Stimulated activated CD8-positive, alpha-beta memory T cell treated with anti-CD3 and anti-CD28 coated beads, Interleukin-15, amount 100 ng/mL, for 4 hours (primary cell): ENCODE measurements around the gene SLIT3.

Source experiments
- DNase-seq, 2 donors: peaks; one replicate each; pipeline ENCODE4 v3.0.0-alpha.2; 2020; ENCODE audit warnings: low read depth in 2 of 2

Gene SLIT3

DNA sequence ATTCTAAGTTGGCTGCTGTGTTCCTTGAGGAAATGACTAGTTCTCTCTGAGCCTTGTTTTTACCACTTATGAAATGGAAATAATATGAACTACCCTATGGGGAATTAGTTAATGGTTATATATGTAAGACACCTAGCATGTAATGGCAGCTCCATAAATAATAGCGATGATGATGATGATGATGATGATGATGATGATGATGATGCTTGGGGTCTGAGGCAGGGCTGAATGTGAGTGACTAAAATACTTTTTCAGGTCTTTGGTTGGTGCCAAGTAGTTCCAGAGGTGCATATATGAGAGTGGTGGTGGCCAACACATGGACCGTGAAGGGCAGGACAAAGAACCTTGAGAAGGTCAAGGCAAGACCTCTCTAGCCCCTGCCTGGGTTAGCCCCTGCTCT lies 598.4 kb downstream of the SLIT3 start:
- no peak for DNase-seq

DNA sequence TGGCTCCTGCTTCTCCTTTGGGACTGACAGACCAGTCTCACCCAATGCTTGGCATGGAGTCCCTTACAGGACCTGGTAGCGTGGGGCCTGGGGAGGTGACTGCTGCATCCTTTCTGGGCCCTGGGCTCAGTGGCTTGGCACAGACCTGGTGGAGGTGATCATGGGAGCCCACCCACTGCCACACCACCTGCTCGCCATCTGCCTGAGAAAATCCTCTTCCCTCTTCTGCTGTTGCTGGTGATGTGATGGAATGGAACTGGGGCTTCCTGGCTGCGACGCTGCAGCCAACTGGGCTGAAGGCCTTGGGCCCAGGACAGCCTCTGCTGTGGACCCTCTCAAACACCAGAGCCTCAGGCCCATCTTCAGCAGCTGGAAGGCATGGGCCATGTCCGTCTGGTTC lies 599.3 kb downstream of the SLIT3 start:
- DNase-seq: no peak

DNA sequence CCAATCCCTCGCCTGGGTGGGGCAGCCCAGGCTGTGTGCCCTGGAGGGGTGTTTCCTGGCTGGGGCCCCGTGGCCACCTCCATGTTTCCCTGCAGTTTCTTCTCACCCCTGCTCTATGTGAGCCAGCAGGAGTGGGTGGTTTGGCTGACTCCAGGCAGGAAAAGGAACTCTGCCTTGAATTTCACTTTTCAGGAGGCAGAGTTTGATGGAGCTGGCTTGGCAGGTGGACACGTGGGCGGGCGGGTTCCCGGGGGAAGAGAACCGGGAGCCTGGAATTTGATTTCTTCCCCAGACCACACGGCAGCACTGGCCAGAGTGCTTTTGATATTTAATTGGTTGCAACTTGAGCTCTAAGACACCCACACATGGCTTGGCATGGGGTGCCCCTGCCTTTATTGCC lies 601.9 kb downstream of the SLIT3 start:
- no peak for DNase-seq

DNA sequence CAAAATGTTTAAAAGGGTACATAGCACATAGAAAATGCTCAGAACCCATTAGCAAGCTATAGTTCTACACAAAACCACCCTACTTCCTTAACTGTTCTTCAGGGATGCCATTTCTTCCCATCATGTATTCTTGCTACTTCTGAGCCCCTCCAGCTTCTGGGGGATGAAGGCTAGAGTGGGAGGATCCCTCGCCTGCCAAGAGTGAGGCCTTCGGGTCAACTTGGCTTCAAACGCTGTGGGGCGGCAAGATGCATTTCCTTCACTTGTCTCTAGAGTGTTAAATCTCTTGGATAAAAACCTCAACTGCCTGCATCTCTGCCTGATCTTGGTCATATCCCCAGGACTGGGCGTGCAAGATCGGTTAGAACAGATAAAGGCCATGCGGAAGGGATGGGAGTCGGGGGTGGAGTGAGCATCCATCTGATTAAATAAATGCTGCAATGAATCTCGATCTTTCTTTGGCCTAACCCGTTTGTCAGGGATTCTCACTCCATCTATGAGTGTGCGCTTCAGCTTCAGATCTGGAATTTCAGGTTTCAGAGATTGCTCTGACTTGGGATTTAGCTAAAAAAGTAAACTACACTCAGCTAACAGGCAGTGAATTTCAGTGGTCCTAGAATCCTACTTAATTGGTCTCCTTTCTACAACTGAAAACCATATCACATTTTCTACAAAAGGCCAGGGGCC lies 603.8 kb downstream of the SLIT3 start:
- no peak for DNase-seq

DNA sequence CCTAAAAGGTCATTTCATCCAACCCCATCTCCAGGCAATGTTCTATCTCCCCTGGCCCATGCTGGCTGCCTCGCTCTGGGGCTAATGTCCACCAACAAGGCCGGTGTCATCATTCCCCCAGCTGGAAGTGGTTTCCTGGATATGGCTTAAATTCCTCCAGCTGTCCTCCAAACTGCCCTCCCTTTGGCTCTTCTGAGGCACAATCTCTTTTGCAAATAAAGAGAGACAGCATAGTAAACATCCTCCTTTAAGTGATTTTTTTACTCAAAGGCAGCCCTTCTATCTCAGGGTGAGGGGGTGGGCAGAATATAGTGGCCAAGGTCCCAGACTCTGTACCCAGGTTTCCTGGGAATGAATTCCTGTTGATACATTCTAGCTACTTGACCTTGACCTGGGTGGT lies 604.3 kb downstream of the SLIT3 start:
- DNase-seq: no peak

DNA sequence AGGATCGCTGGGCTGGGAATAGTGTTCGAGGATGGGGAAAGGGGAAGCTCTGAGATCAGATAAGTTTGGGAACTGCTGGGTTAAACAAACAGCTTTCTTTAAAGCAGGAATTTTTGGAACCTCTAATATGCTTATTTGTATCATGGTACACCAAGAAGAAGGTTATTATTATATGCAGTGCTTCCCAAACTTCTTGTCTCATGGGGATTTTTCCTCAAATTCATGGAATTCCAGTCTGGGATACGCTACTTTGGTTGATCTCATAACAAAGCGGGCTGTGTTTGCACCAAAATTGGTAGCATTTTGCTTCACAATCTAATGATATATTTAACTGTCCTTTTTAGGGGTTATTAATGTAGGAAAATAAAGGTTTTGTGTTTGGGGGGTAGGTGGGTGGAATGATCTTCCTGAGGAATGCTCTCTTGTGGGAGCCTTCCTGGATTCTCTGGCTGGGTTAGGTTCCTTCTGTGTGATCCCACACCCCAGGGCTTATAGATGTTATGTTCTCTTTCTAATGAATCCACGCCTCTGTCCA lies 605.6 kb downstream of the SLIT3 start:
- DNase-seq: no peak

DNA sequence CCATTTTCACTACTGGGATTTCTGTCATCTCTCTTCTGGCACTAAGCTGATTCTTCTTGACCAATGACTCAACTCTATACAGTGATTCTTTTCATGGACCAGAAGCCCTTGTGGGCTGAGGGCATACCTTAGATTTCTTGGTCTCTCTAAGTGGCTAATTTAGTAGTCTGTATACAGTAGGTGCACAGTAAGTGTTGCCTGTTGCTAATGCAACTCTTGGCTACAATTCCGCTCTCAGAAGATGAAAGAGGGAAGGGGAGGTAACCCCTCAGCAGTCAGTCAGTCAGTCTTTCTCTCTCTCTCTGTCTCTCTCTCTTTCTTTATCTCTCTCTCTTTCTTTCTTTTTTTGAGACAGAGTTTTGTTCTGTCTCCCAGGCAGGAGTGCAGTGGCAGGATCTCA lies 606.6 kb downstream of the SLIT3 start:
- DNase-seq: no peak

DNA sequence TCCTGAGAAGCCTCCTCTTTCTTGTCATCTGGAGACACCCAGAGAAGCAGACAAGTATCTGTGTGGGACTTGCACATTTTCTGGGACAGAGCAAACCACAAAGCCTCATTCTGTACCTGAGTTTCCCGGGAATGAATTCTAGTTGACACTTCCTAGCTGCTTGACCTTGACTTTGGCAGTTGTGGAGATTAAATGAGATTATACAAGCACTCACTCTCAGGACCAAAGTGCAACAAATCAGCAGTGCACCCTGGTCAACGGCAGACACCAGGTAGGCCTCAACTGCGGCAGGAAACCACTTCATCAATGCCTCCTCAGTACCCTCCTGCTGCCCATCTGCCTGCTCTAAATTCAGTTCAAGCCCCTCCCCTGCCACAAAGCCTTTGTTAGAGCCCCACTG lies 607.1 kb downstream of the SLIT3 start:
- DNase-seq: no peak

DNA sequence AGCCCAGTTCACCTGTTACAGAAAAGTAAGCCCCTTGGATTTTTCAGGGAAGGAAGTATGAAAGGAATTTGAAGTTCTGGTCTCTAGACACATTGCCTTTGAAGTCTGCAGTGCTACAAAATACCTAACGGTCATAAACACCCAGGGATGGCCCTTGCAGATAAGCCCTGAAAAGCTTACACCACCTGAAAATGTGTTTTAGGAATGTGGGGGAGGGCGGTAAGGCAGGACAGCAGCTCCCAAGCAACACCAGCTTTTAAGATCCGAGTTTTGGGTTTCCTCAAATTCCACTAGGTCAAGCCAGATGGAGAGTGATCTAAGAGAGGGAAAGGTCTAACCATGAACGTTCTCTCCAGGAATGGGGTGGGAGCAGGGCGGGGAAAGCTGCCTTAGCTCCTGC lies 607.6 kb downstream of the SLIT3 start:
- DNase-seq: no peak

DNA sequence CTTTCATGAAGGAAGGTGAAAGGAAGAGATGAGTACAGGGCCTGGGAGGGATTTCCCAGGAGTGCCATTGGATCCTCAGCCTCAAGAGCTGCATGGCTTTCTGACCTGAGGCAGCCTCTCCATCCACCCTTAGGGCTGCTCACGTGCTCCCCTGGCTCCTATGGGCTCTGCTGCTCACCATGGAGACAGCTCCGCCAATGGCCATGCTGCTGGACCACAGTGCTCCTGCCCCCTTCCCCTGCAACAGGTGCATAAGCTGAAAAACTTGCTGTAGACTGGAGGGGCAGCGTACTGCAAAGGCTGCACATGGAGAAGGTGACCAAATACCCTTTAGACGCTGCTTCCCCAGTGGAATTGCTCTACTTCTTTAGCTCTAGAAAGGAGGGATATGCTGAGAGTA lies 609.0 kb downstream of the SLIT3 start:
- DNase-seq: no peak

DNA sequence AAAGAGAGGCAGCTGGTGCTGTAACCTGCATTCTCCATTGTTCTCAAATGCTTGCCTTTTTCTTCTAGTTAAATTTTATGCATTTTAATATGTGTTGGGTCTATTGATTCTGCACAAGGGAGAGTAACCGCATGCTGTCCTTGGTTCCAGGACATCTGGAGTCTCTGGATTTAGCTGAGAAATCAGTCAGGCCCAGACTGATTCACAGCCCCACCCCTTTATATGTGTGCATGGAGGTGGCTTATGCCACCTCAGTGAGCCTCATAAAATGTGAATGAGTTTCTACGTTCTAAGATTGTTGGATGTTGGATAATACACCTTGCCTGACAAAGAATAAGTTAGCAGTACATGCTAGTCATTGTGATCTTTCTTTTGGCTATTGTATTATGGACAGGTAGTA lies 611.7 kb downstream of the SLIT3 start:
- no peak for DNase-seq

DNA sequence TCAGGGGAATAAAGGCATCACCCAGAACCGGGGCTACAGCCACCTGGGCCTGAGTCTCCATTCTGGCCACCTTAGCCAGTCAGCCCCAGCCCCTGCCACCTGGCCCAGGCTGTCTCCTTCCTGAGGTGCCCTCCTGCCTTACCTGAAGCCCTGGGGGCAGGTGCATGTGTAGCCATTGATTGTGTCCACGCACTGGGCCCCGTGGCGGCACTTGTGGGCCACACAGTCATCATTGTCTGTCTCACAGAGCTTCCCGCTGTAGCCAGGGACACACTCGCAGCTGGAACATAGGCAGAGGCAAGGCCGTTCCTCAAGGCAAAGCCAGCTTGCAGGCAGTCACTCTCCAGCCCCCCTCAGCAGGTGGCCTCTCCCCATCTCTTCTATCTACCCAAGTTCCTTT lies 614.1 kb downstream of the SLIT3 start:
- no peak for DNase-seq

DNA sequence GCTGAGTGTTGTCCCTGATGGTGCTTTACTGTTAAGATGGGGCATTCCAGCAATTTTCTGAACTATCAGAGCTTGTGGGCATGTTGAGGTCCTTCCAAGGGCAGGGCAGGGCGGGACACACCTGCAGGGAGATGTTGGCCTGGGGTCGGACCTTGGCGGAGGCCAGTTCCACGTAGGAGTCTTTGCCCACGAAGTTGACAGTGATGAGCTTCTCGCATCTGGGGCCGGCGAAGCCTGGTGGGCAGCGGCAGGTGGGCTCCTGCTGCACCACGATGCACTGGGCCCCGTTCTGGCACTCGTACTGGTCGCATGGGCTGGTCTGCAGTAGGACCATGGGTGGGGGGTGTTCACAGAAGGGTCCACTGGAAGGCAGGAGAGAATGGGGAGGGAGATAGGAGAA lies 615.4 kb downstream of the SLIT3 start:
- no peak for DNase-seq

DNA sequence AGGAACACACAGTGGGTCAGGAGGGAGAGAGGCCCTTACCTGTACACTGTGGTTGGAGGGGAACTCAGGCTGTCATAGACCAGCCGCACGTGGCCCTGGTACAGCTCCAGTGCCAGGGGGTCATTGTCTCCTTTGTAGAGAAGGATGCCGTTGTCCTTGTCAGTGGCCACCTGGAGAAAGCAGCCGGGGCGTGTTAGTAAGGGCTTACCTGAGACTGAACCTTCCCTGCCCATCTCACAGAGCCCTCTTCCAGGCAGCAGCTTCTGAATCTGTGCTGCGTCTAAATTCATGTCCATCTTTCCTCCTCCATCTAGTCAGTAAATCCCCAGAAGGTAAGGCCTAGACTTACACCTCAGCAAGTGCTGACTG lies 617.0 kb downstream of the SLIT3 start:
- DNase-seq: no peak

DNA sequence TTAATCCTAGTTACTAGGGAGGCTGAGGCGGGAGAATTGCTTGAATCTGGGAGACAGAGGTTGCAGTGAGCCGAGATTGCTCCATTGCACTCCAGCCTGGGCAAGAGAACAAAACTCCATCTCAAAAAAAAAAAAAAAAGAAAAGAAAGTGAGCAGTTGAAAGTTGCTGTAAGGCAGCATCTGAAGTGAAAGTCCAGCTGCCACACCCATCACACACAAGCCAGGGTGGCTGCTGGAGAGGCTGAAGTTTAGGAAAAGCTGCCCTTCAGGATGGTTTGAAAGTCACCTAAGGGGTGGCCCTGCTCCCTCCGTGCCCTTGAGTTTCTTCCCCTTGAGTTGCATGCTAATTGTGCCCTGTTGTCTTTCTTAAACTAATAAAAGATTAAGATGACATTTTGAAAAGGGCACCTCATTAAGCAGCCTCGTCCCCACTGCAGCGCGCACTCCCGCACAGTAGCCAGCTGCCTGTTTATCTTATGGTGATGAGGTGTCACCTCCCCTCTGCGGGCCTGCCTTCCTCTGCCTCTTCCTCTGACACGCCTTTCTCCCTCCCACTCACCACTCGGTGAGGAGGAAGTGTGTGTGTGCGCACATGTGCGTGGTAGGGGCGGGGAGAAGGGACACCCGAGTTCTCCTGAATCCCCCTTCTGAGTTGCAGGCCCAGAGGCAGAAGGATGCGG lies 617.6 kb downstream of the SLIT3 start:
- peak in 1 of 2 donors; percentile 10 for DNase-seq

DNA sequence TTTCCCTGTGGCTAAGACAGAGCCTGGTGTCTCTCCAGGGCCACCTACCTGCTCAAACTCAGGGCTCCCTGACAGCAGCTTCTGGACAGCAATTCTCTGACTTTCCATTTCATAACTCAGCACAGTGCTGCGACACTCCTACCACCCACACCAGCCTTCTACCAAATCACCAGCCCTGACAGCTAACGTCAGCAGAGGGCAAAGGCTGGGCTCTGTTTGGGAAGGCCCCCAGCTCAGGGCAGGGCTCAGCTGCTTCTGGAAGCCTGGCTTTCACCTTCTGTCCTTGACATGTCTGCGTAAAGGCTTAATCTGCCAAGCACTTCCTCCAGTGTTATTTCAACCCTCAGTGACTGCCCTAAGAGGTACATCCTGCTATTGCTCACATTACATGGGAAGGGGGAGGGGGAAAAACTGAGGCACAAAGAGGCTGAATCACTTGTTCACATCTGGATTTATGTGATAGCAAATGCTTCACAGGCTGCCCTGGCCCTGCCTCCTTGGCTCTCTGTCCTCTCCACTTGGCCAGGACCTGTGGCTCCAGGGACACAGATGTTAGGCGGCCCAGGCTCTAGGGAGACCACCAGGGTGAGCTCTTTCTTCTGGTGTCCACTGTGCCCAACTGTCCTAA lies 619.3 kb downstream of the SLIT3 start:
- DNase-seq: no peak

DNA sequence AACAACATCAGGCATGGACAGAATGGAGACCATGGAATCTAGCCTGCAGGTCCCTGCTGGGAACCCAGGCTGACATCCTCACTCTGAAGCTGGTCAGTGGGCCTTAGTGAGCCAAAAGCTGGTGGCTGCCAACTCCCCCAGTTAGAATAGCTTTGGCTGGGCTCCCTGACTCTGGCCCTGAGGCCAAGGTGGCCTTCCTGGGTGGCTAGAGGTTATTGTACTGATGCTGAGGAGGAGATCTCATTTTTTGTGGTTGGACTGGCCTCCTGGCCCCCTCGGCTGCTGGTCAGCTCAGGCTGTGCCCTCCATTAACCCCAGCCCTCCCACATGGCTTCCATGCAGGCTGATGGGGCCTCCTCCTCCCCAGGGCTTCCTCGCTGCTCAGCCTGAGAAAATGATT lies 620.5 kb downstream of the SLIT3 start:
- DNase-seq: no peak

DNA sequence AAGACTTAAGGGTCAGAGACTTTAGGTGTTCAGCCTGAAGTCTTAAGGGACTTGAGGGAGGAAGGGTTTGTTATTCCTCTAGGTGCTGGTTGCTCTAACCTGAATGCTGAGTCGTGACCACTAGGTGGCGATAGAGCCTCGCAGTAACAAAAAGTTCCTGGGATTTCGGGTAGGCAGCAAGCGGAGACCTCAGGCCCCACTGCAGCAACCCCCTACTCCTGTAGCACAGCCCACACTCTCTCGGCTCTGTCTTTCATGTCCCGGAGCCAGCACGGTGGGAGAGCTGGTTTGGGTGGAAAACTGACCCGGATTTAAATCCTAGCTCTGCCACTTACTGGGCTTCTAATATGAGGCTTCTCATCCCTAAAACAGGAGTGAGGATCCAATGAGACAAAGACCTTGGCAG lies 621.4 kb downstream of the SLIT3 start:
- DNase-seq: peak in 1 of 2 donors; percentile 9

DNA sequence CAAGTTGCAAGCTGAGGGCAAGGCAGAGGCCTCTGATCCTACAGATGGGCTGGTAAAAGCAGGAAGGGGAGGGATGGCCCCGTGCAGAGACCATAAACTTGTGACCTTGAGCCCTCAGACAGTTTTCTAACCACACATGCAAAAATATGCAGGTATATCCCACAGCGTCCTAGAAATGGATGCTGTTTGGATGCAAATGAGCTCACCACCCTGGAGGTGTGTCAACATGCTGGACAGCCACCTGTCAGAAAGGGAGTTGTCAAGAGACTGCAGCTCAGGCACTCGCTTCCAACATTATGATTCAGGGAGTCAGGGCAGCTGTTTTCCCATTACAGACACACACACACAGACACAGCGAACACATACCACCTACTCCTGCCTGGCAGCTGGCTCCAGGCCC lies 624.4 kb downstream of the SLIT3 start:
- DNase-seq: no peak

DNA sequence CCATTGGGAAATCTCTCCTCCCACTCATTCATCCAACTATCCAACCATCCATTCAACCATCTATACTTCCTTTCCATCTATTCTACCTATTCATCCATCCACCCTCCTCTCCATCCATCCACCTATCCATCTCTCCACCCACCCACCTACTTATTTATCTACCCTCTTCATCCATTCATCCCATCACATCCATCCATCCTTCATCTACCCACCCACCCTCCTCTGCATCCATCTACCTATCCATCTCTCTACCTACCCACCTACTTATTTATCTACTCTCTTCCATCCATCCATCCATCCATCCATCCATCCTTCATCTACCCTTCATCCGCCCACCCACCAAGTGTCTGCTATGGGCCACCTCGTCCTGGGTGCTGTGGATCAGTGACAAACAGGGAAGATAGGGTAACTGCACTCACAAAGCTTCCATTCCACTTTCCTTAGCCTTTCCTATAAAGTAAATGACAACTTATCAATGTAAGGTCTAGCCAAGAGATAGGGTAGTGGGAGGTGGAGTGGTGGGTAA lies 625.0 kb downstream of the SLIT3 start:
- no peak for DNase-seq

DNA sequence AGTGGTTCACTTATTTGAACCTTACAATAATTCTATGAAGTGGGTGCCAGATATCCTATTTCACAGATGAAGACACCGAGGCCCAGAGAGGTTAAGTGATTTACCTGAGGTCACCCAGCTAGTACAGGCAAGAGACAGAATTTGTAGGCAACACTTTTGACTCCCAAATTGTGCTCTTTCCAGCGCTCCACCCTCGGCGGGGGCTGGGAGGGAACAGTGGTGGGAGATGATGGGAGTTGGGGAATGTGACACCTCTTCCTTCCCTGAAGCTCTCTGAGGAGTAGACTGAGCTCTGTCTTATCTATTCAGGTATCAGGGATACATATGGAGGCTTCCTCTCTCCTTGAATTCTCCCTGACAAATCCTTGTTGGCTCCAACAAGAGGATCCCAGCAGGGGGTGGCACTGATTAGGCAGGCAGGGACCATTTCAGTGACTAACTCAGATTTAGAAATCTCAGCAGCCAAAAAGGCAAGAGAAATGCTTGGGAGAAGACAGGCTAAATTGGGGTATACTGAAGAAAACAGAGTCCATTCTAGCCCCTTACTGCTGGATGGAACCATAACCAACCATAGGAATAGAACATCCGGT lies 626.0 kb downstream of the SLIT3 start:
- no peak for DNase-seq

DNA sequence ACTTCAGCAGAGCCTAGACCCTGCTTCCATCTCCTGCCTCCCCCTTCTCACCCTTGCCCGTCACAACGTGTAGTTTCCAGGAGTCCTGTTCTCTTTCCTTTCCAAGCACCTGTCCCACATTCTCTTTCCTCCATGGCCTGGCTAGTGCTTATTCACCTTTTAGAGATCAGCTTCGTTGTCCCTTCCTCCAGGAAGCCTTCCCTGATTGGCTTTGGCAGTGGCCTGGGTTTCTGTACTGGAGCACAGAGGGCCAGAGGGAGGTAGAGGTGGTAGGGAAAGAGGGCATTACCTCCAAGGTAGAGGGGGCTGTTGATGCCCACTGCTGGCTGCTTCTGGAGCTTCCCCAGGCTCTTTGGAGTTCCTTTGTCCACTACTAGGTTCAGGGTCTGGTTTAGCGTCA lies 628.1 kb downstream of the SLIT3 start:
- no peak for DNase-seq

DNA sequence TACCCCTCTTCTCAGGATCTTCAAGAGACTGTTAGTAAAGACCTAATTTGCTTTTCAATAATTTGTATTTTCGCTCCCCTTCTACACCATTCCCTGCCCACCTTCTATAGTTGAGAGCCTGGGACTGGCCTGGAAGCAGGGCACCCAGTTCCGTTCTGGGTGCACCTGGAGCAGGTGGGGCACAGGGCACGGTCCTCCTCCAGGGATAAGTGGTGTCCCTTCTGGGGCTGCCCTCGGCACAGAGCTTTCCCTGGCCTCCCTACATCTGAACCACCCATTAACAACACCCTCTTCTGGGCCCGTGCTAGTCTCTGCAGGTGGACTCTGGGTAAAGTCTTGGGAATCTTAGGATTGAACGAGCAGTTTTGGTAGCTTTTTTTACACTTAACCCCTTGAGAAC lies 628.9 kb downstream of the SLIT3 start:
- no peak for DNase-seq
